Keratinocyte (primary cell): ENCODE measurements around the gene CEP43. TPM values are rescaled to one million over a fixed set of nuclear protein-coding genes. Genes with fewer than 3 reads are reported as not detected.

Experiments used
- DNase-seq: peaks from one replicate; pipeline ENCODE4 v3.0.0-alpha.2; 2011; ENCODE audit warnings: low read depth, missing footprints, low spot score
- FAIRE-seq: peaks from 2 replicates; lab custom pipeline; 2011; peaks lifted over from hg19 to GRCh38; lab: Jason Lieb, UNC
- H2AFZ ChIP-seq: 2 replicates; pipeline ENCODE4 v1.6.0; 2012; ENCODE audit warnings: low read length, control low read depth, inconsistent platforms; ENCODE audit not compliant: control insufficient read depth
- H3K27ac ChIP-seq: 2 replicates; pipeline ENCODE4 v1.5.1; 2011; ENCODE audit warnings: low read length; ENCODE audit not compliant: control insufficient read depth, insufficient read depth
- H3K27me3 ChIP-seq: 3 replicates; pipeline ENCODE4 v1.6.0; 2011; ENCODE audit warnings: low read length; ENCODE audit not compliant: control insufficient read depth, insufficient read depth; ENCODE audit errors: extremely low read depth
- H3K36me3 ChIP-seq, 2 experiments: 2 replicates in 1 of 2; 3 replicates in 1 of 2; pipeline ENCODE4 v1.5.1; 2011; ENCODE audit warnings: low read length in 2 of 2, mild to moderate bottlenecking in 1 of 2; ENCODE audit not compliant: control insufficient read depth in 2 of 2, insufficient read depth in 2 of 2; ENCODE audit errors: extremely low read depth in 1 of 2
- H3K4me1 ChIP-seq: 3 replicates; pipeline ENCODE4 v1.5.1; 2011; ENCODE audit warnings: low read length; ENCODE audit not compliant: control insufficient read depth, insufficient read depth; ENCODE audit errors: extremely low read depth
- H3K4me2 ChIP-seq: 3 replicates; pipeline ENCODE4 v1.6.0; 2011; ENCODE audit warnings: low read depth, low read length; ENCODE audit not compliant: control insufficient read depth, insufficient read depth; ENCODE audit errors: extremely low read depth
- H3K4me3 ChIP-seq, 3 experiments: fragments of 200-600 bp in 1 of 3; sonication (generic) in 1 of 3; 2 replicates in 2 of 3; 3 replicates in 1 of 3; pipeline ENCODE4 v1.5.1; 2011 to 2016; ENCODE audit warnings: low read length in 3 of 3, mild to moderate bottlenecking in 3 of 3, control low read depth in 2 of 3, inconsistent platforms in 1 of 3, low read depth in 1 of 3, mixed read lengths in 1 of 3, mixed run types in 1 of 3, moderate library complexity in 1 of 3; ENCODE audit not compliant: control insufficient read depth in 2 of 3, insufficient read depth in 2 of 3; ENCODE audit errors: extremely low read depth in 1 of 3
- H3K79me2 ChIP-seq: 2 replicates; pipeline ENCODE4 v1.6.0; 2012; ENCODE audit warnings: low read length; ENCODE audit not compliant: control insufficient read depth, insufficient read depth
- H3K9ac ChIP-seq: 3 replicates; pipeline ENCODE4 v1.6.0; 2011; ENCODE audit warnings: low read length; ENCODE audit not compliant: control insufficient read depth, insufficient read depth; ENCODE audit errors: extremely low read depth
- H3K9me1 ChIP-seq: 3 replicates; pipeline ENCODE4 v1.6.0; 2011; ENCODE audit warnings: low read length; ENCODE audit not compliant: control insufficient read depth, insufficient read depth; ENCODE audit errors: extremely low read depth
- H3K9me3 ChIP-seq: 2 replicates; pipeline ENCODE4 v1.5.1; 2012; ENCODE audit warnings: low read depth, low read length; ENCODE audit not compliant: control insufficient read depth
- H4K20me1 ChIP-seq: 3 replicates; pipeline ENCODE4 v1.6.0; 2011; ENCODE audit warnings: low read length; ENCODE audit not compliant: control insufficient read depth, insufficient read depth; ENCODE audit errors: extremely low read depth
- CTCF ChIP-seq, 3 experiments: IDR thresholded peaks in 1 of 3; conservative IDR thresholded peaks in 1 of 3; optimal IDR thresholded peaks in 1 of 3; 2 replicates in 2 of 3; 3 replicates in 1 of 3; pipeline versions ENCODE3 to v1.5.1; 2011; ENCODE audit warnings: low read length in 3 of 3, mild to moderate bottlenecking in 3 of 3, moderate library complexity in 2 of 3, control low read depth in 1 of 3, inconsistent platforms in 1 of 3; ENCODE audit not compliant: insufficient read depth in 2 of 3; ENCODE audit errors: extremely low read depth in 1 of 3
- EZH2 ChIP-seq: IDR thresholded peaks from one replicate; pipeline ENCODE4 v1.6.1; 2012; ENCODE audit warnings: inconsistent platforms, mild to moderate bottlenecking, low read length, moderate library complexity
- dilution Hi-C: fragments of 300-500 bp; cut with MboI; formaldehyde crosslinking; loops from one replicate; pipeline ENCODE4 v1.7.0; 2020; ENCODE audit warnings: low sequenced_read_pairs; ENCODE audit not compliant: extremely low pct_ligation_motif_present
- polyA plus RNA-seq, 5 experiments: library from polyadenylated mRNA; depleted of rRNA in 3 of 5; stranded (reverse) in 3 of 5; stranded (forward) in 1 of 5; unstranded in 1 of 5; fragments of >200 nt; gene quantifications; 1 replicate in 1 of 5; 2 replicates in 3 of 5; 3 replicates in 1 of 5; pipeline versions ENCODE4 v1.2.1 to v1.2.3, GENCODE V29; 2011 to 2012; ENCODE audit warnings: missing spikeins in 2 of 5, low read depth in 1 of 5, low replicate concordance in 1 of 5

Gene CEP43
- polyA plus RNA-seq, 1 donor (not counting 4 experiments of a cell fraction or from before 2014, with no cell fraction given), result 18.4 TPM

DNA sequence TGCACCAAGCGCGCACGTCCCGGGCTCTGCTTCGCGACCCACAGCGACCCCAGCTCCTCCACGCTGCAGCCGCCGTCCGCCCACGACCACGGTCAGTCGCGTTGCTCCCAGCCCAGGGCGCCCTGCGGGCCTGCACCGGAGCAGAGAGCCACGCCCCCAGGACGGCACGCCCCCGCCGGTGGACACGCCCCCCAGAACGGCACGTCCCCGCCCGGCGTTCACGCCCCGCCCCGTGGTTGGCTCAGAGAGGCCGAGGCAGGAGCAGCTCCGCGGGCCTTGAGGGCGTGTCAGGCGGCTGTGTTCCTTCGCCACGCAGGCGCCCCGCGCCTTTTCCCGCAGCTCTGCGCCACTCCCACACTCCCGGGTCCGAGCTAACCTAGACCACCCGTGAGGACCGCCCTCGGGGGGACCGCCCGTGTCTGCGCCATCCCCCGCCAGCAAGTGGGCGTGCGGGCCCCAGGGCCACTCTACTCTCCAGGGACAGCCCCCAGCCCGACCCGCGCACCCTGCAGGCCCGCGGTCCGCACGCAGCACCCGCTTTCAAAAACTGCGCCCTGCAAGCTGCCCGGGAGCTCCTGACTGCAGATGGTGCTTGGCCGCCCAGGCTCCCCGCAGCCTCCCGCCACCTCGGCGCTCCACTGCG is 42.6 kb upstream of the CEP43 start, which contains the start of gene RNASET2:
Gene RNASET2 (minus strand): TSS at position 107 of the 643 bp plus-strand sequence. CDS start 368 bp downstream, outside the sequence.
- peak within 1 kb of the TSS; percentile 67 to 77 (median 73) for H3K4me3 ChIP-seq
- TF ChIP-seq EZH2, result no peak
- TF ChIP-seq CTCF (optimal IDR thresholded peaks at IDR 0.05 in 1 of 3, IDR thresholded peaks at IDR 0.05 in 1 of 3, conservative IDR thresholded peaks at IDR 0.05 in 1 of 3; ENCODE audit: extremely low read depth in 1 of 3, insufficient read depth in 2 of 3, low read length in 3 of 3), result no peak
- H3K9me3 ChIP-seq, result no peaks in the 10 kb centered on the region
- no peaks in the 10 kb centered on the region for H3K9me1 ChIP-seq
- peak within 1 kb of the TSS; percentile 85 for H3K4me2 ChIP-seq
- no peaks in the 10 kb centered on the region for H3K79me2 ChIP-seq
- H3K27me3 ChIP-seq, result no peaks in the 10 kb centered on the region
- H3K9ac ChIP-seq, result peak within 1 kb of the TSS; percentile 68
- DNase-seq, result peak; percentile 23
- no peak for FAIRE-seq
- H4K20me1 ChIP-seq, result no peaks in the 10 kb centered on the region
- H3K27ac ChIP-seq, result no peak within 1 kb of the TSS
- dilution Hi-C loops, result no loop called here
- peaks cover 5% of the 10 kb centered on the region for H3K4me1 ChIP-seq
- peak within 1 kb of the TSS; percentile 92 for H2AFZ ChIP-seq
- no peaks in the 10 kb centered on the region for H3K36me3 ChIP-seq

DNA sequence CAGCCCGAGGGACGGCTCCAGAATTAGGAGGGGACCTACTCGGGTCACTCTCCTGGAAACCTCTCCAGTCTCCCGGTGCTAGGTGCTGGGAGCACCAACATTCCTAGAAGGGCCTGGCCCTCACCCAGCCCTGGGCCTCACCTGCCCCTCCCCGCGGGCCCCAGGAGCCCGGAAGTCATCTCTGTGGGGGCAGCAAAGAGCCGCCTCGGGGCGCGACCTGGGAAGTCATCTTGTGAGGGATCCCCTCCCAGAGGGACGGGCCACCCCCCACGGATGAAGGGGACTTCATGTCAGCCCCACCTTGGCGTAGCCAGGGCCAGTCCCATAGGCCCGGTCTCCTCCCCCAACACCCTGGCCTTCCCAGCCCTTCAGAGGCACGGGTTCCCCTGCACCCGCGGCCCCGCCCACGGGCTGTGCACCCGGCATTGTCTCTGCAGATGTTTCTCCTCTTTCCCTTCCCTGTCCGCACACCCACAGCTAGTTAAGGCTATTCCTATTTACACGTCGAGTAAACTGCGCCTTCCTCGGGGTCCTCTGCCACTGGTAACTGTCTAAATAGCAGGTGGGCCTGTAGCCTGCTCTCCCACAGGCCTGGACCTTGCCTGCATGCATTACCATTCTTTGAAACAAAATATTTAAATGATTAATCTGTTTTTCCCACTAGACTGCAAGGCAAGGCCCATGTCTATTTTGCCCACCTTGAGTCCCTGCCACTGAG is 42.0 kb upstream of the CEP43 start:
- peaks cover 5% of the 10 kb centered on the region for H3K4me1 ChIP-seq
- H3K4me3 ChIP-seq, result peak overlapping the region; percentile 67 to 77 (median 73)
- FAIRE-seq, result no peak
- H3K9me3 ChIP-seq, result no peaks in the 10 kb centered on the region
- no peak for DNase-seq
- H3K27ac ChIP-seq, result no peak overlapping the region
- dilution Hi-C loops, result no loop called here
- H3K79me2 ChIP-seq, result no peaks in the 10 kb centered on the region
- TF ChIP-seq CTCF (optimal IDR thresholded peaks at IDR 0.05 in 1 of 3, IDR thresholded peaks at IDR 0.05 in 1 of 3, conservative IDR thresholded peaks at IDR 0.05 in 1 of 3; ENCODE audit: extremely low read depth in 1 of 3, insufficient read depth in 2 of 3, low read length in 3 of 3) (no peak), EZH2 (no peak)
- peak overlapping the region; percentile 68 for H3K9ac ChIP-seq
- no peaks in the 10 kb centered on the region for H3K36me3 ChIP-seq
- peak overlapping the region; percentile 85 for H3K4me2 ChIP-seq
- no peaks in the 10 kb centered on the region for H3K27me3 ChIP-seq
- no peaks in the 10 kb centered on the region for H3K9me1 ChIP-seq
- H4K20me1 ChIP-seq, result no peaks in the 10 kb centered on the region
- peak overlapping the region; percentile 92 for H2AFZ ChIP-seq
